Immature natural killer cell (primary cell): ENCODE measurements around the gene MRRF. TPM values are rescaled to one million over a fixed set of nuclear protein-coding genes. Genes with fewer than 3 reads are reported as not detected.
"Not testable (repeated sequence)": the region's sequence is repeated elsewhere in the genome, so short reads cannot be mapped to it uniquely, and the experiment has no call there.

Source experiments
- DNase-seq, 3 donors: peaks; one replicate each; pipeline ENCODE4 v3.0.0; 2022; ENCODE audit warnings: mixed read lengths in 1 of 3
- H3K27ac Mint-ChIP-seq, 6 donors: one replicate each; pipeline ENCODE4 v1.8.0; 2020; ENCODE audit warnings: mixed read lengths in 6 of 6, mild to moderate bottlenecking in 5 of 6, inconsistent platforms in 4 of 6, moderate library complexity in 3 of 6
- H3K27me3 Mint-ChIP-seq, 3 donors: one replicate each; pipeline ENCODE4 v1.8.0; 2020 to 2021; ENCODE audit warnings: low read depth in 3 of 3, mild to moderate bottlenecking in 3 of 3, mixed read lengths in 3 of 3, moderate library complexity in 3 of 3, inconsistent platforms in 1 of 3
- H3K36me3 Mint-ChIP-seq, 3 donors: one replicate each; pipeline ENCODE4 v1.8.0; 2020; ENCODE audit warnings: mixed read lengths in 3 of 3, inconsistent platforms in 2 of 3, mild to moderate bottlenecking in 2 of 3
- H3K4me1 Mint-ChIP-seq, 2 donors: one replicate each; pipeline ENCODE4 v1.8.0; 2020; ENCODE audit warnings: inconsistent platforms in 2 of 2, mild to moderate bottlenecking in 2 of 2, mixed read lengths in 2 of 2, moderate library complexity in 1 of 2
- H3K4me3 Mint-ChIP-seq, 5 donors: one replicate each; pipeline ENCODE4 v1.8.0; 2020; ENCODE audit warnings: mild to moderate bottlenecking in 5 of 5, mixed read lengths in 5 of 5, inconsistent platforms in 3 of 5, moderate library complexity in 3 of 5
- H3K9me3 Mint-ChIP-seq, 6 donors: one replicate each; pipeline ENCODE4 v1.8.0; 2020; ENCODE audit warnings: mild to moderate bottlenecking in 6 of 6, mixed read lengths in 6 of 6, inconsistent platforms in 4 of 6, moderate library complexity in 3 of 6
- polyA plus RNA-seq, 3 donors: library from polyadenylated mRNA; unstranded; fragments of 300-500 nt; fragmentation: Illumina TruSeq; gene quantifications; one replicate each; pipeline ENCODE4 v1.2.3, GENCODE V29; 2021

MRRF gene
- polyA plus RNA-seq, 3 donors from 2014 or later = 11.5 to 18.4 (median 16.3) TPM

GRCh38 chr9:122348791-122349190 is 84.1 kb downstream of the MRRF start:
- Mint-ChIP-seq H3K36me3 (no peaks in the 10 kb centered on the region), H3K4me1 (peaks cover 7% of the 10 kb centered on the region in 2 donors), H3K9me3 (peaks cover 0 to 2% (median 0%) of the 10 kb centered on the region in 6 donors), H3K27me3 (peaks cover 6 to 34% (median 9%) of the 10 kb centered on the region in 3 donors), H3K27ac (no peak overlapping the region), H3K4me3 (peak overlapping the region in 1 of 5 donors; percentile 1)
- DNase-seq = no peak

GRCh38 chr9:122349201-122349600 is 84.5 kb downstream of the MRRF start:
- Mint-ChIP-seq H3K4me1 (peaks cover 7% of the 10 kb centered on the region in 2 donors), H3K4me3 (no peak overlapping the region), H3K27me3 (peaks cover 6 to 35% (median 9%) of the 10 kb centered on the region in 3 donors), H3K9me3 (peaks cover 0 to 2% (median 0%) of the 10 kb centered on the region in 6 donors), H3K27ac (no peak overlapping the region), H3K36me3 (no peaks in the 10 kb centered on the region)
- no peak for DNase-seq

- Mint-ChIP-seq H3K4me3 (no peak overlapping the region), H3K9me3 (peaks cover 0 to 2% (median 0%) of the 10 kb centered on the region in 6 donors), H3K4me1 (peaks cover 7% of the 10 kb centered on the region in 2 donors), H3K27ac (no peak overlapping the region), H3K36me3 (no peaks in the 10 kb centered on the region), H3K27me3 (peaks cover 7 to 30% (median 8%) of the 10 kb centered on the region in 3 donors)
- peak; percentile 67 to 73 (median 68) for DNase-seq
Observed at GRCh38 chr9:122350577-122351355, 86.1 kb downstream of the MRRF start.

GRCh38 chr9:122354536-122355199 is 90.0 kb downstream of the MRRF start:
- Mint-ChIP-seq H3K27ac (no peak overlapping the region), H3K9me3 (peaks cover 0 to 4% (median 0%) of the 10 kb centered on the region in 6 donors), H3K4me1 (no peaks in the 10 kb centered on the region), H3K4me3 (no peak overlapping the region), H3K36me3 (no peaks in the 10 kb centered on the region), H3K27me3 (peaks cover 3 to 16% (median 6%) of the 10 kb centered on the region in 3 donors)
- no peak for DNase-seq

- peaks cover 3 to 15% (median 6%) of the 10 kb centered on the region in 3 donors for H3K27me3 Mint-ChIP-seq
- no peak for DNase-seq
- H3K4me1 Mint-ChIP-seq = no peaks in the 10 kb centered on the region
- H3K36me3 Mint-ChIP-seq = no peaks in the 10 kb centered on the region
- peaks cover 0 to 4% (median 0%) of the 10 kb centered on the region in 6 donors for H3K9me3 Mint-ChIP-seq
- H3K27ac Mint-ChIP-seq = no peak overlapping the region
- H3K4me3 Mint-ChIP-seq = no peak overlapping the region
Observed at GRCh38 chr9:122355336-122355875, 90.7 kb downstream of the MRRF start.

GRCh38 chr9:122356627-122357026 is 91.9 kb downstream of the MRRF start:
- H3K27ac Mint-ChIP-seq = no peak overlapping the region
- peaks cover 2 to 14% (median 6%) of the 10 kb centered on the region in 3 donors for H3K27me3 Mint-ChIP-seq
- H3K9me3 Mint-ChIP-seq = peaks cover 0 to 4% (median 0%) of the 10 kb centered on the region in 6 donors
- no peaks in the 10 kb centered on the region for H3K4me1 Mint-ChIP-seq
- H3K36me3 Mint-ChIP-seq = no peaks in the 10 kb centered on the region
- no peak for DNase-seq
- no peak overlapping the region for H3K4me3 Mint-ChIP-seq

- H3K4me3 Mint-ChIP-seq = no peak overlapping the region
- H3K36me3 Mint-ChIP-seq = no peaks in the 10 kb centered on the region
- peaks cover 2 to 6% (median 3%) of the 10 kb centered on the region in 3 donors for H3K27me3 Mint-ChIP-seq
- H3K27ac Mint-ChIP-seq = no peak overlapping the region
- H3K9me3 Mint-ChIP-seq = peaks cover 0 to 2% (median 0%) of the 10 kb centered on the region in 6 donors
- H3K4me1 Mint-ChIP-seq = no peaks in the 10 kb centered on the region
- no peak for DNase-seq
Observed at GRCh38 chr9:122360891-122361290, 96.2 kb downstream of the MRRF start.

GRCh38 chr9:122363131-122363530 is 98.4 kb downstream of the MRRF start:
- H3K4me1 Mint-ChIP-seq = not testable (repeated sequence)

GRCh38 chr9:122364117-122364782 is 99.6 kb downstream of the MRRF start:
- H3K27me3 Mint-ChIP-seq = peaks cover 2 to 4% (median 4%) of the 10 kb centered on the region in 3 donors
- H3K9me3 Mint-ChIP-seq = no peaks in the 10 kb centered on the region
- DNase-seq = no peak
- no peak overlapping the region for H3K4me3 Mint-ChIP-seq
- H3K27ac Mint-ChIP-seq = no peak overlapping the region
- H3K4me1 Mint-ChIP-seq = no peaks in the 10 kb centered on the region
- no peaks in the 10 kb centered on the region for H3K36me3 Mint-ChIP-seq

More at GRCh38 chr9:122363131-122363530, 98.4 kb downstream of the MRRF start:
- not testable (repeated sequence) for DNase-seq, H3K27me3 Mint-ChIP-seq, H3K4me3 Mint-ChIP-seq, H3K36me3 Mint-ChIP-seq, H3K9me3 Mint-ChIP-seq, H3K27ac Mint-ChIP-seq

GRCh38 chr9:122364783-122365150 is 100.1 kb downstream of the MRRF start:
- H3K36me3 Mint-ChIP-seq = no peaks in the 10 kb centered on the region
- H3K9me3 Mint-ChIP-seq = no peaks in the 10 kb centered on the region
- H3K4me3 Mint-ChIP-seq = no peak overlapping the region
- peaks cover 2 to 4% (median 4%) of the 10 kb centered on the region in 3 donors for H3K27me3 Mint-ChIP-seq
- no peaks in the 10 kb centered on the region for H3K4me1 Mint-ChIP-seq
- no peak for DNase-seq
- H3K27ac Mint-ChIP-seq = no peak overlapping the region

- DNase-seq = no peak
- Mint-ChIP-seq H3K4me3 (no peak overlapping the region), H3K27me3 (peaks cover 2 to 4% (median 4%) of the 10 kb centered on the region in 3 donors), H3K27ac (no peak overlapping the region), H3K9me3 (no peaks in the 10 kb centered on the region), H3K36me3 (no peaks in the 10 kb centered on the region), H3K4me1 (peaks cover 9 to 11% of the 10 kb centered on the region in 2 donors)
Observed at GRCh38 chr9:122366074-122366660, 101.5 kb downstream of the MRRF start.

- H3K4me1 Mint-ChIP-seq = peaks cover 11 to 13% of the 10 kb centered on the region in 2 donors
- no peak overlapping the region for H3K4me3 Mint-ChIP-seq
- H3K36me3 Mint-ChIP-seq = no peaks in the 10 kb centered on the region
Observed at GRCh38 chr9:122367065-122367464, 102.4 kb downstream of the MRRF start.

GRCh38 chr9:122367774-122368460 is 103.2 kb downstream of the MRRF start:
- H3K27ac Mint-ChIP-seq = no peak overlapping the region
- H3K27me3 Mint-ChIP-seq = peaks cover 3 to 4% (median 3%) of the 10 kb centered on the region in 3 donors
- DNase-seq = no peak
- peaks cover 11 to 14% of the 10 kb centered on the region in 2 donors for H3K4me1 Mint-ChIP-seq
- no peak overlapping the region for H3K4me3 Mint-ChIP-seq
- no peaks in the 10 kb centered on the region for H3K36me3 Mint-ChIP-seq
- H3K9me3 Mint-ChIP-seq = no peaks in the 10 kb centered on the region

More at GRCh38 chr9:122367065-122367464, 102.4 kb downstream of the MRRF start:
- Mint-ChIP-seq H3K9me3 (no peaks in the 10 kb centered on the region), H3K27me3 (peaks cover 3 to 4% (median 4%) of the 10 kb centered on the region in 3 donors), H3K27ac (no peak overlapping the region)
- no peak for DNase-seq
